Left renal pelvis (tissue), 4 donors: Measurements from ENCODE around the gene RHBDL3. TPM values are rescaled to one million over a fixed set of nuclear protein-coding genes. Genes with fewer than 3 reads are reported as not detected.
"Not testable (repeated sequence)": the region's sequence is repeated elsewhere in the genome, so short reads cannot be mapped to it uniquely, and the experiment has no call there.

Experiments
- DNase-seq, 4 donors: peaks; one replicate each; pipeline ENCODE4 v3.0.0-alpha.2; 2013; ENCODE audit warnings: low read depth in 4 of 4, low spot score in 3 of 4
- polyA plus RNA-seq, 4 donors: library from polyadenylated mRNA; unstranded; fragments of 120-200 nt; gene quantifications; one replicate each; pipeline ENCODE4 v1.2.1, GENCODE V29; 2013; ENCODE audit not compliant: insufficient read length in 4 of 4

The RHBDL3 gene
- polyA plus RNA-seq, 4 donors, result 1.2 to 5.5 (median 1.5) TPM

DNA sequence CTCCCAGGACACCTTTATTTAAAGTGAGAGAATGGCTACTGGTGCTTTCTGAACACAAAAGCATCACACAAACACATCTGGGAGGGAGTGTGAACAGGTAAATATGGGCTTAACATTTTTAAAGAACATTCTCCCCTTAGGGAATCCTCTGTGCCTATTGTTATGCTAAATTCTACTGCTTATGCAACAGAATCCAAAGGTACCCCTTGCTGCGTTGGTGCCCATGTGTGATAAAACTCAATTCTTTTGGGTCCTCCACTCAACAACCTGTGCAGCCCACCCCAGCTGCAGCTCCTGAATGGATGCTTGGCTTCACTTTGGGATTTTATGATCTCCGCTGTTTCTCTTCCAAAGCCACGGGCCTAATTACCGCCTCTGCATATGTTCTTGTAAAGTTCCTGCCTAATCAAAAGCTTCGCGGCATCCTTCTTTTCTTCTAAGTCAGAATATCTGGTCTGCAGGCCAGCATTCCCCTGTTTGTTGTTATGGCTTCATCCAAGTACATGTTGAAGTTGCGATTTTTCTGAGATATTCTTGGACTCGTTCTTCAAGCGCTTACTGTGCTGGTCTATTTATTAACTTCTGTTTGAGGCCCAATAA, 23.9 kb downstream of the RHBDL3 start:
- DNase-seq, result no peak

GRCh38 chr17:32292094-32292493, 26.5 kb downstream of the RHBDL3 start:
- DNase-seq, result no peak

- no peak for DNase-seq
Observed at GRCh38 chr17:32297424-32297823, 31.8 kb downstream of the RHBDL3 start.

DNA sequence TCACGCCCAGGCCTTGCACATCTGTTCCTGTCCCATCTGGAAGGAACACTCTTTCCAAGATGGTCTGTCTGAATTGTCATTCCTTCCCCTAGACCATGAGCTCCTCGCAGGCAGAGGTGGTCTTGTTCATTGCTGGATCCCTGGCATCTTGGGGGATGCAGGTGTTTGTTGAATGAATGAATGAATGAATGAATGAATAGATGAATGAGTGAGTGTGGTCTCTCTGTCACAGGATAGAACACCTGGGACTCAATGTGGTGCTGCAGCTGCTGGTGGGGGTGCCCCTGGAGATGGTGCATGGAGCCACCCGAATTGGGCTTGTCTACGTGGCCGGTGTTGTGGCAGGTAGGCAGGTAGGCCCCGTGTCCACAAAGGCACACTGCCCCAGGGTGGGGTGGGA, 32.2 kb downstream of the RHBDL3 start:
- no peak for DNase-seq

GRCh38 chr17:32298298-32298697, 32.7 kb downstream of the RHBDL3 start:
- DNase-seq, result no peak

GRCh38 chr17:32298721-32299579, 33.3 kb downstream of the RHBDL3 start:
- DNase-seq, result no peak

- no peak for DNase-seq
Observed at GRCh38 chr17:32299580-32300164, 34.0 kb downstream of the RHBDL3 start.

DNA sequence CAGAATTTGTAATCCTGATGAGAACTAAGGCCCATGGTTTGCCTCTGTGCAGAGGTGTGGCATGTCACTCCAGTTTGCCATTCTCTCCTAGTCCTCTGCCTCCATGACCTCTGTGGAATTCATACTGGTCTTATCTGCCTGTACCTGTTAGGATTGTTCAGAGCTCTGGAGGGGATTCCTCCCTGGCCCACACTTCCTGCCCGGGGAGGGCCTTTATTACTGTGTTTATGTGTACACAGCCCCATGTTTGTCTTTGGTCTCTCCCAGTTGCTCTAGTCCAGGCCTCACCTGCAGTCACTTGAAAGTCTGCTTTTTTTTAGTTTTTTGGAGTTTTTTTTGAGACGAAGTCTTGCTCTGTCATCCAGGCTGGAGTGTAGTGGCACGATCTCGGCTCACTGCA, 36.4 kb downstream of the RHBDL3 start:
- DNase-seq, result no peak

- no peak for DNase-seq
Observed at GRCh38 chr17:32302860-32303649, 37.4 kb downstream of the RHBDL3 start.

GRCh38 chr17:32303781-32304288, 38.2 kb downstream of the RHBDL3 start:
- no peak for DNase-seq

GRCh38 chr17:32305049-32305448, 39.4 kb downstream of the RHBDL3 start:
- DNase-seq, result no peak

DNA sequence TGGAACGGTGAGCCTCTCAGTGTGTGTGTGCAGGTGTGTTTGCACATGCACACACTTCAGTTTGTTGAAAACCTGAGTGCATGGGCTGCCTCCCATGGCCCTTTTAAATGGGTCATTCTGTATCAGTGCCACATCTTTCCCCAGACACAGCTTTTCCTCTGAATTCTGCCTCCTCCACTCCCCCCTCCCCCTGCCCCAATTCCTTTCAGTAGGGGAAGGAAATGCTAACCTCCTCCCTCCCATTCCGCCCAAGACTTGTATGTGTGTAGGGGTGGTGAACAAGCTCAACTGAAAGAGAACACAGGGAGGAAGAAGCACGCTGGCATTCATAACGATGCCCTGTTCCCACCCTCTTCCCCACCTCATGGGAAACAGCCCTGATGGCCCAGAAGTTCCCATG, 42.0 kb downstream of the RHBDL3 start:
- no peak for DNase-seq

GRCh38 chr17:32311028-32311536, 45.5 kb downstream of the RHBDL3 start:
- DNase-seq, result no peak

- DNase-seq, result no peak
Observed at GRCh38 chr17:32314636-32315035, 49.0 kb downstream of the RHBDL3 start.

DNA sequence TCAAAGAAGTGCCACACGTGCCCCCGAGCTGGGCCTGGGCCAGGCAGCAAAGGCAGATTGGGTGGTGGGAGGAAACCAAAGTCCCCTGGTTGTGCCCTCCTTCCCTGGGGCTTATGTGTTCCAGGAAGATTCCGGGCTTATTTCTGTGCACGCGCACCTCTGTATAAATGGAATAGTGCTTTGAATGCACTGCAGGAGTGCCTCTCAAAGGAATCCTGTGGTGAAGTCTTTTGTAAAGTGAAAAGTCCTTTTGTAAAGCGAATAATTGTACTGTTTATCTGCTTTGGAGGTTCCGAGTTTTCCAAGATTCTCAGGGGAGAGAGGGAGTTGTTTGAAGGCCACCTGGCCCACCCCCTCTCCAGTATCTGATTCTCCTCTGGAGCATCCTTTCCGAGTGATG, 49.5 kb downstream of the RHBDL3 start:
- no peak for DNase-seq

- DNase-seq, result not testable (repeated sequence)
Observed at GRCh38 chr17:32316653-32317052, 51.0 kb downstream of the RHBDL3 start.

GRCh38 chr17:32317353-32317752, 51.7 kb downstream of the RHBDL3 start:
- no peak for DNase-seq

DNA sequence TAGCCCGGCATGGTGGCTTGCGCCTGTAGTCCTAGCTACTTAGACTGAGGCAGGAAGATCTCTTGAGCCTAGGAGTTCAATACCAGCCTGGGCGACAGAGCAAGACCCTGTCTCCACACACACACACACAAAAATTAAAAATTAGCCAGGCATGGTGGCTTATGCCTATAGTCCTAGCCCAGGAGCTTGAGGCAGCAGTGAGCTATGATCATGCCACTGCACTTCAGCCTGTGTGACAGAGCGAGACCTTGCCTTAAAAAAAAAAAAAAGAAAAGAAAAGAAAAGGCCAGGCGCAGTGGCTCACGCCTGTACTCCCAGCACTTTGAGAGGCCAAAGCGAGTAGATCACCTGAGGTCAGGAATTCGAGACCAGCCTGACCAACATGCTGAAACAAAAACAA, 52.4 kb downstream of the RHBDL3 start:
- no peak for DNase-seq

DNA sequence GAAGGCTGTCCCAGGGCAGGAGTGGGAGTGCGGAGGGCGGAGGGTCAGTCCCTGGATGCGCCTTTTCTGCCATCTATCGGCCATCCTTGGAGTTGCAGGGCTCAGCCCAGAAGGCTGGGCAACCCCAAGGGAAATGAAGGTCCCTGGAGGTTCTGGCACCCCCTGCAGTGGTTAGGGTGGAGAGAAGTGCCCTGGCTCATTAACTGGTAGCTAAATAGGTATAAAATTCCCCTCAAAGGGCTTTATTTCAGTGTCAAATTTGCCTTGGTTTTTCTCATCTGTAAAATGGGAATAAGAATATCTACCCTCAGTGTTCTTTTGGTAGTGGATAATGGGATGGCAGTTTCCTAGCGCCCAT, 53.9 kb downstream of the RHBDL3 start:
- no peak for DNase-seq

GRCh38 chr17:32320080-32320479, 54.4 kb downstream of the RHBDL3 start:
- DNase-seq, result not testable (repeated sequence)

- DNase-seq, result no peak
Observed at GRCh38 chr17:32320847-32321246, 55.2 kb downstream of the RHBDL3 start.
